ENCODE data around the gene SPATA25.

SPATA25 gene

GRCh38 chr20:45921337-45922189 lies 34.1 kb upstream of the SPATA25 start:
- no peaks in the 10 kb centered on the region for H3K27me3 ChIP-seq (replicated peaks)
- H3K27ac ChIP-seq: no peak overlapping the region
- no peak for DNase-seq
- H3K4me3 ChIP-seq (ENCODE audit: low read depth, low read length): no peak overlapping the region
- no peaks in the 10 kb centered on the region for H3K36me3 ChIP-seq (replicated peaks)
- TF ChIP-seq CTCF (IDR thresholded peaks at IDR 0.05; ENCODE audit: low read depth, low read length, missing control alignments): no peak
- in situ Hi-C loops (cut with HindIII; ENCODE audit: low pct_ligation_motif_present, low sequenced_read_pairs): no loop called here

GRCh38 chr20:45920462-45921336 lies 33.3 kb upstream of the SPATA25 start:
- Histone ChIP-seq H3K36me3 (replicated peaks) (no peaks in the 10 kb centered on the region), H3K4me3 (ENCODE audit: low read depth, low read length) (no peak overlapping the region), H3K27me3 (replicated peaks) (no peaks in the 10 kb centered on the region), H3K27ac (peak overlapping the region; percentile 62)
- no peak for TF ChIP-seq CTCF (IDR thresholded peaks at IDR 0.05; ENCODE audit: low read depth, low read length, missing control alignments)
- in situ Hi-C loops (cut with HindIII; ENCODE audit: low pct_ligation_motif_present, low sequenced_read_pairs): no loop called here
- DNase-seq: no peak

DNA sequence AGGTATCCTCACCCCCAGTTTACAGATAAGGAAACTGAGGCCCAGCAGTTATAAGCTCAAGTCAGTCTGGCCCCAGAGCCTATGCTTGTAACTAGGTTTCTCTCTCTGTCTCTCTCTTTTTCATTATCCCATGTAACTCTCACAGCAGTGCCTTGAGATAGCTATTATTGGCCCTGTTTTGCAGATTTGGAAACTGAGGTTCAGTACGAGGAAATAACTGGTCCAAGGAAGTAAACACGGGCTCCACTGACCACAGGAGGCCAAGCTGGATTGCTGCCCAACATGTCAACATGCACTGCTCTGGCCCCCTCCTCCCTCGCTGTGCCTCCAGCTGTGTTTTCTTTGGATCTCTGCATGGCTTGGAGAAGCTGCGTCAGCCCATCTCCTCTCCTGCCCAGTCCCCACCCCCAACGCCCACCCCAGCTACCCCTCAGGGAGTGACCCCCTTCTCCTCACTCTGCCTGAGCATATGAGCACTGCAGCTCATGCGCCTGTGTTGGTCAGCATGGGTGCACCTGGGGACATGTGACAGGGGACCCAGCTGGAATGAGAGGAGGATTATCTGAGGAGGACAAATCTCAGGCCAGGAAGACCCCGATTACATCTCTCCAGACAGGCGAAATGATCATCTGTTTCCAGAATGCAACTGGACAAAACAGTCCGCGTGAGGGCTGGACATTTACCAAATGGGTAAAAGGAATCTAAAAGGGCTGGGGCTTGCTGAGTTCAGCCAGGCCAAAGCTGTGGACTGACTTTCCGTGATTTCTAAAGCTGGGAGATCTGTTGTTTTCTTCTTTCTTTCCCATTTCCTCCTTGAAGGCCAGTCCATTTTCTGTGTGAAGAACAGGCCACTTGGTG lies 32.3 kb upstream of the SPATA25 start:
- DNase-seq: peak; percentile 87
- TF ChIP-seq CTCF (IDR thresholded peaks at IDR 0.05; ENCODE audit: low read depth, low read length, missing control alignments): no peak
- H3K4me3 ChIP-seq (ENCODE audit: low read depth, low read length): no peak overlapping the region
- no peaks in the 10 kb centered on the region for H3K36me3 ChIP-seq (replicated peaks)
- peak overlapping the region; percentile 62 for H3K27ac ChIP-seq
- in situ Hi-C loops (cut with HindIII; ENCODE audit: low pct_ligation_motif_present, low sequenced_read_pairs): no loop called here
- no peaks in the 10 kb centered on the region for H3K27me3 ChIP-seq (replicated peaks)

DNA sequence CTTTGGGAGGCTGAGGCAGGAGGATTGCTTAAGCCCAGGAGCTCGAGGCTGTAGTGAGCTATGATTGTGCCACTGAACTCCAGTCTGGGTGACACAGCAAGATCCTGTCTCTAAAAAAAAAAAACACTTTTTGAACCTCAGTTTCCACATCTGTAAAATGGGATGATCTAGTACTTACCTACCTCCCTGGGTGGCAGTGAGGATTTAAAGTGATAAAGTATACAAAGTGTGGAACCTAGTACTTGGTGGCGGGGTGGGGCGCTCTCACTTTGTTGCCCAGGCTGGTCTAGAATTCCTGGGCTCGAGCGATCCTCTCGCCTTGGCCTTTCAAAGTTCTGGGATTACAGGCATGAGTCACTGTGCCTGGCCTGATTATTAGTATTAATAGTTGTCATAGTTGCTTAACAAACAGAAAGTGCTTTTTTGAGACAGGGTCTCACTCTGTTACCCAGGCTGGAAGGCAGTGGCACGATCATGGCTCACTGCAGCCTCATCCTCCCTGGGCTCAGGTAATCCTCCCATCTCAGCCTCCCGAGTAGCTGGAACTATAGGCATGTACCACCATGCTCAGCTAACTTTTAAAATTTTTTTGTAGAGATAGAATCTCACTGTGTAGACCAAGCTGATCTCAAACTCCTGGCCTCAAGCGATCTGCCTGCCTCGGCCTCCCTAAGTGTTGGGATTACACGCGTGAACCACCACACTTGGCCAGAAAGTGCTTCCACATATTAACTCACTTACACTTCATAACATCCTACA lies 31.5 kb upstream of the SPATA25 start:
- Histone ChIP-seq H3K36me3 (replicated peaks) (no peaks in the 10 kb centered on the region), H3K4me3 (ENCODE audit: low read depth, low read length) (no peak overlapping the region), H3K27ac (peak overlapping the region; percentile 12), H3K27me3 (replicated peaks) (no peaks in the 10 kb centered on the region)
- DNase-seq: peak; percentile 43
- no peak for TF ChIP-seq CTCF (IDR thresholded peaks at IDR 0.05; ENCODE audit: low read depth, low read length, missing control alignments)
- in situ Hi-C loops (cut with HindIII; ENCODE audit: low pct_ligation_motif_present, low sequenced_read_pairs): no loop called here

DNA sequence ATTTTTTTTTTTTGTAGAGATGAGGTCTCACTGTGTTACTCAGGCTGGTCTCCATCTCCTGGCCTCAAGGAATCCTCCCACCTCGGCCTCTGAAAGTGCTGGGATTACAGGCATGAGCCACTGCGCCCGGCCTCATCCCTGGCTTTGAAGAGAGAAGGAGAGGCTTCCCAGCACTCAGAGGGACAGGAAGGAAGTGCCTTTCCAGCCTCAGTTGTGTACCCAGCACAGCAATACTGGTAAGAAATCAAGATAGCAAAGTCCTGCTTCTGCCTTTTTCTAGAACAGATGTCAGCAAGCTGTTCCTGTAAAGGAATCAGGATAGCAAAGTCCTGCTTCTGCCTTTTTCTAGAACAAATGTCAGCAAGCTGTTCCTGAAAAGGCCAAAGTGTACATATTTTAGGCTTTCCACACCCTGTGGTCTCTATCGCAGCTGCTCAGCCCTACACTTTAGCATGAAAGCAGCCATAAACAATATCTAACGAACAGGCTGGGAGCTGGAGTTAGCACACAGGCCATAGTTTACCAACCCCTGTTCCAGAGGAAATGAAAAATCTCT lies 30.8 kb upstream of the SPATA25 start:
- no peak for TF ChIP-seq CTCF (IDR thresholded peaks at IDR 0.05; ENCODE audit: low read depth, low read length, missing control alignments)
- no peaks in the 10 kb centered on the region for H3K36me3 ChIP-seq (replicated peaks)
- in situ Hi-C loops (cut with HindIII; ENCODE audit: low pct_ligation_motif_present, low sequenced_read_pairs): no loop called here
- DNase-seq: no peak
- H3K27ac ChIP-seq: no peak overlapping the region
- H3K4me3 ChIP-seq (ENCODE audit: low read depth, low read length): no peak overlapping the region
- H3K27me3 ChIP-seq (replicated peaks): no peaks in the 10 kb centered on the region

All from brain microvascular endothelial cell (primary cell).